ENCODE results near the gene THBD. TPM values are rescaled to one million over a fixed set of nuclear protein-coding genes. Genes with fewer than 3 reads are reported as not detected.

THBD gene
- total RNA-seq, 1 experiment from 2014 or later: not detected

GRCh38 chr20:23086056-23086566 is 36.6 kb upstream of the THBD start, which contains the start of gene CD93:
Gene CD93, minus strand, starts transcription at chr20:23086324. Its CDS starts 132 bp downstream, at chr20:23086192.
- Mint-ChIP-seq H3K4me3 (ENCODE audit: low read depth, unreplicated experiment) (no peak within 1 kb of the TSS), H3K27ac (ENCODE audit: unreplicated experiment) (no peak within 1 kb of the TSS), H3K9me3 (ENCODE audit: low read depth, unreplicated experiment) (no peaks in the 10 kb centered on the region), H3K4me1 (ENCODE audit: low read depth, unreplicated experiment) (no peaks in the 10 kb centered on the region), H3K36me3 (ENCODE audit: insufficient read depth, unreplicated experiment) (no peaks in the 10 kb centered on the region), H3K27me3 (ENCODE audit: unreplicated experiment) (peaks cover 19% of the 10 kb centered on the region)
- DNase-seq: no peak
- no TSS peak for BruUV-seq (replicated peaks)
- intact Hi-C loops (cut with micrococcal nuclease; ENCODE audit: unreplicated experiment): no loop called here
- CTCF ChIA-PET: no interaction called here
- TF ChIP-seq CTCF (IDR thresholded peaks at IDR 0.05; ENCODE audit: unreplicated experiment): no peak

GRCh38 chr20:23085436-23086055 is 36.1 kb upstream of the THBD start:
- no peak overlapping the region for H3K4me3 Mint-ChIP-seq (ENCODE audit: low read depth, unreplicated experiment)
- BruUV-seq (replicated peaks): no TSS peak
- CTCF ChIA-PET: no interaction called here

GRCh38 chr20:23084845-23085365 is 35.4 kb upstream of the THBD start:
- intact Hi-C loops (cut with micrococcal nuclease; ENCODE audit: unreplicated experiment): no loop called here
- no peak for DNase-seq
- Mint-ChIP-seq H3K4me1 (ENCODE audit: low read depth, unreplicated experiment) (no peaks in the 10 kb centered on the region), H3K27ac (ENCODE audit: unreplicated experiment) (no peak overlapping the region), H3K4me3 (ENCODE audit: low read depth, unreplicated experiment) (no peak overlapping the region), H3K36me3 (ENCODE audit: insufficient read depth, unreplicated experiment) (no peaks in the 10 kb centered on the region), H3K27me3 (ENCODE audit: unreplicated experiment) (peaks cover 19% of the 10 kb centered on the region), H3K9me3 (ENCODE audit: low read depth, unreplicated experiment) (no peaks in the 10 kb centered on the region)
- CTCF ChIA-PET: no interaction called here
- TF ChIP-seq CTCF (IDR thresholded peaks at IDR 0.05; ENCODE audit: unreplicated experiment): no peak
- BruUV-seq (replicated peaks): no TSS peak

More at GRCh38 chr20:23085436-23086055, 36.1 kb upstream of the THBD start:
- DNase-seq: no peak
- Mint-ChIP-seq H3K9me3 (ENCODE audit: low read depth, unreplicated experiment) (no peaks in the 10 kb centered on the region), H3K27me3 (ENCODE audit: unreplicated experiment) (peaks cover 19% of the 10 kb centered on the region), H3K27ac (ENCODE audit: unreplicated experiment) (no peak overlapping the region), H3K4me1 (ENCODE audit: low read depth, unreplicated experiment) (no peaks in the 10 kb centered on the region), H3K36me3 (ENCODE audit: insufficient read depth, unreplicated experiment) (no peaks in the 10 kb centered on the region)
- intact Hi-C loops (cut with micrococcal nuclease; ENCODE audit: unreplicated experiment): no loop called here
- TF ChIP-seq CTCF (IDR thresholded peaks at IDR 0.05; ENCODE audit: unreplicated experiment): no peak

- no TSS peak for BruUV-seq (replicated peaks)
- no peaks in the 10 kb centered on the region for H3K36me3 Mint-ChIP-seq (ENCODE audit: insufficient read depth, unreplicated experiment)
- no peak for TF ChIP-seq CTCF (IDR thresholded peaks at IDR 0.05; ENCODE audit: unreplicated experiment)
Measured at GRCh38 chr20:23084282-23084844, 34.9 kb upstream of the THBD start.

More at GRCh38 chr20:23084282-23084844, 34.9 kb upstream of the THBD start:
- CTCF ChIA-PET: no interaction called here
- Mint-ChIP-seq H3K27ac (ENCODE audit: unreplicated experiment) (no peak overlapping the region), H3K9me3 (ENCODE audit: low read depth, unreplicated experiment) (no peaks in the 10 kb centered on the region), H3K4me3 (ENCODE audit: low read depth, unreplicated experiment) (no peak overlapping the region), H3K27me3 (ENCODE audit: unreplicated experiment) (peaks cover 19% of the 10 kb centered on the region), H3K4me1 (ENCODE audit: low read depth, unreplicated experiment) (no peaks in the 10 kb centered on the region)
- no peak for DNase-seq
- intact Hi-C loops (cut with micrococcal nuclease; ENCODE audit: unreplicated experiment): no loop called here

Data from Calu3 (cell line).